HepG2 (cell line): ENCODE measurements around the gene LRBA. TPM values are rescaled to one million over a fixed set of nuclear protein-coding genes. Genes with fewer than 3 reads are reported as not detected.

ENCODE experiments used
- ATAC-seq: fragments of 200-7000 bp; cut with Tn5 transposase; 3 replicates; pipeline ENCODE4 v1.9.1; 2020; ENCODE audit warnings: mild to moderate bottlenecking, moderate library complexity
- Bru-seq: library from RNA; stranded (reverse); fragments of 400-500 nt; gene quantifications from one replicate; lab custom pipeline; 2021; lab: Mats Ljungman, UMichigan
- BruChase-seq, 2 experiments: library from RNA; stranded (reverse); fragments of 400-500 nt; gene quantifications; one replicate each; lab custom pipeline; 2021; lab: Mats Ljungman, UMichigan
- BruUV-seq: library from RNA; stranded (reverse); fragments of 400-500 nt; replicated peaks from 2 replicates; lab custom pipeline; 2021; lab: Mats Ljungman, UMichigan
- CTCF ChIA-PET: fragments of 300-600 bp; formaldehyde crosslinking; extraction: SDS; loops from one replicate; lab custom pipeline; 2021; ENCODE audit warnings: low total read pairs, inconsistent platforms, low intra/inter-chr PET ratio; lab: Yijun Ruan, JAX
- POLR2A ChIA-PET: fragments of 350-600 bp; sonication (Branson Sonifier 250); formaldehyde crosslinking; loops from one replicate; lab custom pipeline; 2020; ENCODE audit warnings: antibody characterized with exemption, inconsistent platforms; lab: Yijun Ruan, JAX
- DNase-seq: peaks from one replicate; pipeline ENCODE4 v3.0.0-alpha.2; 2015; ENCODE audit warnings: low spot score
- FAIRE-seq: peaks from 3 replicates; lab custom pipeline; 2011; peaks lifted over from hg19 to GRCh38; lab: Jason Lieb, UNC
- H2AFZ ChIP-seq: one replicate; pipeline ENCODE4 v1.6.1; 2011; ENCODE audit warnings: low read length, inconsistent platforms
- H3K27ac ChIP-seq: fragments of 300-600 bp; 3 replicates; pipeline ENCODE4 v1.8.0; 2011; ENCODE audit warnings: mixed run types, mild to moderate bottlenecking, mixed read lengths, low read length, inconsistent platforms; ENCODE audit not compliant: insufficient read depth; ENCODE audit errors: extremely low read length
- H3K27me3 ChIP-seq, 2 experiments: fragments of 200-600 bp in 1 of 2; 2 replicates in 1 of 2; 3 replicates in 1 of 2; pipeline versions ENCODE4 v1.6.0 to v1.8.0; 2011; ENCODE audit warnings: low read length in 2 of 2, mild to moderate bottlenecking in 2 of 2, moderate library complexity in 2 of 2, inconsistent platforms in 1 of 2; ENCODE audit not compliant: insufficient read depth in 2 of 2, control insufficient read depth in 1 of 2
- H3K36me3 ChIP-seq, 2 experiments: fragments of 200-600 bp in 1 of 2; replicated peaks in 1 of 2; 2 replicates in 1 of 2; 3 replicates in 1 of 2; pipeline versions ENCODE4 v1.5.1 to v1.8.0; 2011; ENCODE audit warnings: low read length in 2 of 2, inconsistent platforms in 1 of 2; ENCODE audit not compliant: insufficient read depth in 2 of 2, control insufficient read depth in 1 of 2
- H3K4me1 ChIP-seq: 2 replicates; pipeline ENCODE4 v1.5.1; 2012; ENCODE audit warnings: low read length, inconsistent platforms; ENCODE audit not compliant: insufficient read depth
- H3K4me2 ChIP-seq: 2 replicates; pipeline ENCODE4 v1.6.0; 2011; ENCODE audit warnings: low read depth, low read length, inconsistent platforms
- H3K4me3 ChIP-seq, 3 experiments: fragments of 200-600 bp in 1 of 3; sonication (generic), shearing (Covaris generic) in 1 of 3; replicated peaks in 1 of 3; 2 replicates each; pipeline ENCODE4 v1.5.1; 2011 to 2016; ENCODE audit warnings: low read length in 3 of 3, inconsistent platforms in 2 of 3, low read depth in 2 of 3, mild to moderate bottlenecking in 2 of 3, control low read depth in 1 of 3, mixed read lengths in 1 of 3; ENCODE audit not compliant: insufficient read depth in 1 of 3
- H3K79me2 ChIP-seq: one replicate; pipeline ENCODE4 v1.6.1; 2011; ENCODE audit warnings: low read length, inconsistent platforms; ENCODE audit not compliant: insufficient read depth
- H3K9ac ChIP-seq: 2 replicates; pipeline ENCODE4 v1.6.0; 2011; ENCODE audit warnings: mild to moderate bottlenecking, low read depth, low read length, inconsistent platforms; ENCODE audit not compliant: insufficient read depth
- H3K9me3 ChIP-seq: 2 replicates; pipeline ENCODE4 v1.5.1; 2012; ENCODE audit warnings: mild to moderate bottlenecking, low read length
- H4K20me1 ChIP-seq: 2 replicates; pipeline ENCODE4 v1.6.0; 2011; ENCODE audit warnings: inconsistent platforms, mild to moderate bottlenecking, low read length, moderate library complexity; ENCODE audit not compliant: insufficient read depth
- CREM ChIP-seq, 2 experiments: sonication (generic) in 1 of 2; formaldehyde crosslinking in 1 of 2; IDR thresholded peaks; 2 replicates each; pipeline versions ENCODE4 v1.4.0 to v1.6.1; 2016 to 2020; ENCODE audit warnings: antibody characterized with exemption in 1 of 2, mild to moderate bottlenecking in 1 of 2, missing genetic modification reagents in 1 of 2
- GABPA ChIP-seq, 2 experiments: IDR thresholded peaks; 2 replicates each; pipeline ENCODE4 v1.6.1; 2011 to 2016; ENCODE audit warnings: low read depth in 2 of 2, low read length in 1 of 2, missing biosample characterization in 1 of 2, missing genetic modification characterization in 1 of 2
- GATAD1 ChIP-seq: IDR thresholded peaks from 2 replicates; pipeline ENCODE4 v1.6.1; 2016; ENCODE audit warnings: missing genetic modification reagents, missing compliant biosample characterization
- KMT2B ChIP-seq: IDR thresholded peaks from 2 replicates; pipeline ENCODE4 v1.6.1; 2016; ENCODE audit warnings: missing genetic modification reagents, missing compliant biosample characterization
- ZNF205 ChIP-seq: IDR thresholded peaks from 2 replicates; pipeline ENCODE4 v1.6.1; 2018; ENCODE audit warnings: missing biosample characterization, missing genetic modification reagents
- ZNF501 ChIP-seq: sonication (generic); formaldehyde crosslinking; IDR thresholded peaks from 2 replicates; pipeline ENCODE4 v1.5.1; 2020; ENCODE audit warnings: mild to moderate bottlenecking, moderate library complexity, missing genetic modification reagents
- ZNF530 ChIP-seq: sonication (generic); formaldehyde crosslinking; IDR thresholded peaks from 2 replicates; pipeline ENCODE4 v1.5.0; 2020; ENCODE audit warnings: low read depth, mild to moderate bottlenecking, missing genetic modification reagents
- ZNF878 ChIP-seq: sonication (generic); formaldehyde crosslinking; IDR thresholded peaks from 2 replicates; pipeline ENCODE4 v1.8.1; 2023; ENCODE audit warnings: mild to moderate bottlenecking, missing genetic modification reagents, moderate library complexity
- WGBS: methylation state at CpG from one replicate; pipeline ENCODE4 v1.1.6; 2017; ENCODE audit warnings: low lambda C conversion rate; 5-methylcytosine and 5-hydroxymethylcytosine counted together
- in situ Hi-C: cut with HindIII; loops from 2 replicates; pipeline ENCODE4 v1.10.0; 2017; ENCODE audit warnings: low pct_unique_long_range_greater_than_20kb; ENCODE audit not compliant: extremely low pct_ligation_motif_present
- intact Hi-C: fragments of 100-400 bp; cut with micrococcal nuclease; formaldehyde crosslinking; loops from one replicate; pipeline ENCODE4 v1.10.0; 2022; ENCODE audit not compliant: unreplicated experiment
- long read RNA-seq, 2 experiments: library from RNA in 1 of 2; library from polyadenylated mRNA in 1 of 2; stranded (forward) in 1 of 2; unstranded in 1 of 2; transcript quantifications; one replicate each; pipeline ENCODE4 v2.0.0, GENCODE V29; 2019 to 2022
- polyA minus RNA-seq, 3 experiments: library from RNA; depleted of rRNA, polyadenylated mRNA; stranded (reverse); fragments of >200 nt; gene quantifications; 2 replicates each; pipeline ENCODE4 v1.2.3, GENCODE V29; 2011; ENCODE audit warnings: low replicate concordance in 1 of 3
- polyA plus RNA-seq, 8 experiments: library from polyadenylated mRNA; depleted of rRNA in 3 of 8; stranded (reverse) in 7 of 8; unstranded in 1 of 8; fragments of >200 nt; fragmentation: Illumina TruSeq in 4 of 8; extraction: Trizol in 4 of 8; gene quantifications; 2 replicates each; pipeline versions ENCODE4 v1.2.1 to v1.2.3, GENCODE V29; 2011 to 2016; ENCODE audit warnings: low read depth in 4 of 8, missing spikeins in 1 of 8, mixed read lengths in 1 of 8; ENCODE audit not compliant: insufficient read depth in 1 of 8
- total RNA-seq, 5 experiments: library from RNA; depleted of rRNA; stranded (reverse); fragments of >200 nt; fragmentation: Illumina TruSeq; extraction: Trizol; gene quantifications; 2 replicates each; pipeline ENCODE4 v1.2.3, GENCODE V29; 2016; ENCODE audit warnings: low read depth in 1 of 5
- TF ChIP-seq, protein P1 (sequence below): sonication (generic); formaldehyde crosslinking; IDR thresholded peaks from 2 replicates; pipeline ENCODE4 v1.4.0; 2020; ENCODE audit warnings: missing genetic modification reagents

Gene LRBA, protein sequence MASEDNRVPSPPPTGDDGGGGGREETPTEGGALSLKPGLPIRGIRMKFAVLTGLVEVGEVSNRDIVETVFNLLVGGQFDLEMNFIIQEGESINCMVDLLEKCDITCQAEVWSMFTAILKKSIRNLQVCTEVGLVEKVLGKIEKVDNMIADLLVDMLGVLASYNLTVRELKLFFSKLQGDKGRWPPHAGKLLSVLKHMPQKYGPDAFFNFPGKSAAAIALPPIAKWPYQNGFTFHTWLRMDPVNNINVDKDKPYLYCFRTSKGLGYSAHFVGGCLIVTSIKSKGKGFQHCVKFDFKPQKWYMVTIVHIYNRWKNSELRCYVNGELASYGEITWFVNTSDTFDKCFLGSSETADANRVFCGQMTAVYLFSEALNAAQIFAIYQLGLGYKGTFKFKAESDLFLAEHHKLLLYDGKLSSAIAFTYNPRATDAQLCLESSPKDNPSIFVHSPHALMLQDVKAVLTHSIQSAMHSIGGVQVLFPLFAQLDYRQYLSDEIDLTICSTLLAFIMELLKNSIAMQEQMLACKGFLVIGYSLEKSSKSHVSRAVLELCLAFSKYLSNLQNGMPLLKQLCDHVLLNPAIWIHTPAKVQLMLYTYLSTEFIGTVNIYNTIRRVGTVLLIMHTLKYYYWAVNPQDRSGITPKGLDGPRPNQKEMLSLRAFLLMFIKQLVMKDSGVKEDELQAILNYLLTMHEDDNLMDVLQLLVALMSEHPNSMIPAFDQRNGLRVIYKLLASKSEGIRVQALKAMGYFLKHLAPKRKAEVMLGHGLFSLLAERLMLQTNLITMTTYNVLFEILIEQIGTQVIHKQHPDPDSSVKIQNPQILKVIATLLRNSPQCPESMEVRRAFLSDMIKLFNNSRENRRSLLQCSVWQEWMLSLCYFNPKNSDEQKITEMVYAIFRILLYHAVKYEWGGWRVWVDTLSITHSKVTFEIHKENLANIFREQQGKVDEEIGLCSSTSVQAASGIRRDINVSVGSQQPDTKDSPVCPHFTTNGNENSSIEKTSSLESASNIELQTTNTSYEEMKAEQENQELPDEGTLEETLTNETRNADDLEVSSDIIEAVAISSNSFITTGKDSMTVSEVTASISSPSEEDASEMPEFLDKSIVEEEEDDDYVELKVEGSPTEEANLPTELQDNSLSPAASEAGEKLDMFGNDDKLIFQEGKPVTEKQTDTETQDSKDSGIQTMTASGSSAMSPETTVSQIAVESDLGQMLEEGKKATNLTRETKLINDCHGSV (N-terminal part only)
- 37.2 and 67.1 TPM in 2 replicates for total RNA-seq (2016; rRNA removed; fragmentation: Illumina TruSeq; extraction: Trizol)
- 13.5 and 14.5 TPM in 2 replicates for total RNA-seq (2016; cell fraction: cytosol; rRNA removed; fragmentation: Illumina TruSeq; extraction: Trizol; ENCODE audit: low read depth)
- total RNA-seq (2016; cell fraction: insoluble cytoplasmic fraction; rRNA removed; fragmentation: Illumina TruSeq; extraction: Trizol), result 36.8 and 61.9 TPM in 2 replicates
- 13.6 and 15.8 TPM in 2 replicates for total RNA-seq (2016; cell fraction: membrane; rRNA removed; fragmentation: Illumina TruSeq; extraction: Trizol)
- total RNA-seq (2016; cell fraction: nucleus; rRNA removed; fragmentation: Illumina TruSeq; extraction: Trizol), result 75.4 and 80.4 TPM in 2 replicates
- polyA plus RNA-seq (2011; rRNA removed), result 18.5 and 21.0 TPM in 2 replicates
- 20.5 and 24.1 TPM in 2 replicates for polyA plus RNA-seq (2011; cell fraction: cytosol; rRNA removed)
- polyA plus RNA-seq (2011; cell fraction: nucleus; rRNA removed), result 14.7 and 16.7 TPM in 2 replicates
- polyA plus RNA-seq (2012), result 22.3 and 23.6 TPM in 2 replicates
- polyA plus RNA-seq (2016; cell fraction: cytosol; fragmentation: Illumina TruSeq; extraction: Trizol; ENCODE audit: low read depth), result 0.95 and 1.0 TPM in 2 replicates
- polyA plus RNA-seq (2016; cell fraction: insoluble cytoplasmic fraction; fragmentation: Illumina TruSeq; extraction: Trizol; ENCODE audit: low read depth), result 38.5 and 39.8 TPM in 2 replicates
- 3.2 and 4.8 TPM in 2 replicates for polyA plus RNA-seq (2016; cell fraction: membrane; fragmentation: Illumina TruSeq; extraction: Trizol; ENCODE audit: low read depth)
- 21.6 and 21.9 TPM in 2 replicates for polyA plus RNA-seq (2016; cell fraction: nucleus; fragmentation: Illumina TruSeq; extraction: Trizol; ENCODE audit: insufficient read depth, low read depth)
- polyA minus RNA-seq (2011; rRNA and poly(A)+ RNA removed; ENCODE audit: low replicate concordance), result 85.2 TPM in 2 replicates
- polyA minus RNA-seq (2011; cell fraction: cytosol; rRNA and poly(A)+ RNA removed), result 45.2 and 56.0 TPM in 2 replicates
- polyA minus RNA-seq (2011; cell fraction: nucleus; rRNA and poly(A)+ RNA removed), result 224 and 240 TPM in 2 replicates
- Bru-seq, nascent RNA, result percentile 73 among the genes with signal in this experiment
- percentile 64 among the genes with signal in this experiment for BruChase-seq, experiment 1, labeled RNA remaining after a 6-hour chase
- BruChase-seq, experiment 2, labeled RNA remaining after a 2-hour chase, result percentile 64 among the genes with signal in this experiment
- long read RNA-seq, experiment 1, partial matches to known transcripts, result 1 of 2 reads
- long read RNA-seq, experiment 1, other reads (novel, unspliced or antisense), result 1 of 2 reads
- long read RNA-seq, experiment 2, partial matches to known transcripts, result 8 of 29 reads
- long read RNA-seq, experiment 2, other reads (novel, unspliced or antisense), result 21 of 29 reads

DNA sequence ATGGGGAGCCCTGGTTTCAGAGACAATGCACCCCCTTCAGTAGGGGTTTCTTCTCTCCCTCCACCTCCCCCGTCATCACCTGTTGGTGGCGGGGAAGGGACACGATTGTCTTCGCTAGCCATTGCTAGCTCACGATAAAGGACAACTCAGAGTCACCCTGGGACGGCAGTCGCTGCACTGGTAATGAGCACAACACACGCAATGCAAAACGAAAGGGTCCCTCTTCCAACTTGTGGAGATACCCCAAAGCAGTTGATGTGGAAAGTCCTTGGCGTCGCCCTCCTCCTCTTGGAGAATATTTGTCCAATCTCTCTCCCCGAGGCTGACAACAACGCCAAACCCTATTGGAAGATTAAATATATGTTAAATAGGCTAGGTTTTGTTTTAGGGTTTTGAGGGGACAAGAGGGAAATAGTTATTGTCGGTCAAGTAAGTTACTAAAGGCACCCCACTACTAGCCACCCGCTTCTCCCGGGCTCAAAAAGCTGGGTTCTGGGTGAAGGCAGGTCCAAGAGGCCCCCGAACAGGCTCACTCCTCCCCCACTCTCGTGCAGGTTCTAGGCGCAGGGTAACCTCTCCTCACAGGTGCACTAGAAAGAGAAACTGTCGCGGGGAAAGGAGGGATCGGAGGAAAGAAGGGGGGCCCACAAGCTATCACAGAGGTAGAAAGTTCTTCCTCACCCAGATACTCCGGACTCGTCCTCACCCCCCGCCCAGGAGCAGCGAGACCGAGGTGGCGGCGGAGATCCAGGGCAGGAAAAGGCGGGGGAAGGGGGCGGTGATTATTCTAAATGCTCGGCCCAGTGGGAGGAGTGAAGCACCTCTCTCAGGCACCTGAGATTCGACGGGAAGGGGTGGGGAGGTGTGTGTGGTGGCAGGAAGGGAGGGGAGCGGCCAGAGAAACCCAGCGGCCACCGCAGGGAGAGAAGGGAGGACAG lies at the start of gene LRBA:
TSS of gene LRBA (minus strand) at position 764 of the 938 bp plus-strand sequence. CDS start at position 122, 642 bp downstream.
- H3K4me2 ChIP-seq, result peak within 1 kb of the TSS; percentile 86
- DNase-seq, result peak; percentile 82
- H4K20me1 ChIP-seq, result peaks cover 12% of the 10 kb centered on the region
- H3K27me3 ChIP-seq, result peaks cover 0 to 1% of the 10 kb centered on the region in 2 experiments; a peak in 2 of 5 replicates
- H3K36me3 ChIP-seq, result peaks cover 0 to 5% of the 10 kb centered on the region in 2 experiments; a peak in 1 of 5 replicates
- peak within 1 kb of the TSS; percentile 94 for H3K9ac ChIP-seq
- peak; percentile 84 for ATAC-seq
- CTCF ChIA-PET, result no interaction called here
- FAIRE-seq, result peak; percentile 72
- intact Hi-C loops (loop anchor here (1.0 to 2.0 kb wide), 3 partner anchors 9 to 85 kb away; partner anchors contain the start of gene RPS3A), in situ Hi-C loops (loop anchor here (5.0 kb wide), 1 partner anchor 83 kb away; the partner anchor contains the start of gene RPS3A)
- TSS peak; percentile 80 for BruUV-seq
- peak within 1 kb of the TSS; percentile 75 for H2AFZ ChIP-seq
- under 1% methylated on average over 32 of the region's 37 CpGs for WGBS
- H3K4me3 ChIP-seq, result peak within 1 kb of the TSS; percentile 81 to 99 (median 97)
- H3K9me3 ChIP-seq, result no peaks in the 10 kb centered on the region
- peak within 1 kb of the TSS; percentile 99 for H3K27ac ChIP-seq
- POLR2A ChIA-PET, result interaction anchor here (1.4 to 2.2 kb wide), 4 partner anchors 14 to 311 kb away, joined by 3 to 6 read pairs (median 4); partner anchors contain the start of gene SH3D19
- H3K79me2 ChIP-seq, result peaks cover 36% of the 10 kb centered on the region
- H3K4me1 ChIP-seq, result peaks cover 26% of the 10 kb centered on the region
- TF ChIP-seq ZNF501 (CRISPR knock-in tag) (peak; percentile 87), ZNF530 (CRISPR knock-in tag) (no peak), GABPA (IDR thresholded peaks at IDR 0.05; ENCODE audit: low read depth, low read length) (no peak), GABPA (CRISPR knock-in tag; IDR thresholded peaks at IDR 0.05; ENCODE audit: low read depth) (peak; percentile 58), GATAD1 (CRISPR knock-in tag) (peak; percentile 13; the same call in 1 of the 2 replicates), KMT2B (CRISPR knock-in tag) (peak; percentile 14), CREM (IDR thresholded peaks at IDR 0.05) (peak; percentile 35; the same call in 1 of the 2 replicates), CREM (CRISPR knock-in tag; IDR thresholded peaks at IDR 0.05) (no peak), ZNF878 (CRISPR knock-in tag) (0 out of 2 replicates have a peak, but pooled peaks have one; percentile 48), ZNF205 (no peak)
- TF ChIP-seq, protein P1, sequence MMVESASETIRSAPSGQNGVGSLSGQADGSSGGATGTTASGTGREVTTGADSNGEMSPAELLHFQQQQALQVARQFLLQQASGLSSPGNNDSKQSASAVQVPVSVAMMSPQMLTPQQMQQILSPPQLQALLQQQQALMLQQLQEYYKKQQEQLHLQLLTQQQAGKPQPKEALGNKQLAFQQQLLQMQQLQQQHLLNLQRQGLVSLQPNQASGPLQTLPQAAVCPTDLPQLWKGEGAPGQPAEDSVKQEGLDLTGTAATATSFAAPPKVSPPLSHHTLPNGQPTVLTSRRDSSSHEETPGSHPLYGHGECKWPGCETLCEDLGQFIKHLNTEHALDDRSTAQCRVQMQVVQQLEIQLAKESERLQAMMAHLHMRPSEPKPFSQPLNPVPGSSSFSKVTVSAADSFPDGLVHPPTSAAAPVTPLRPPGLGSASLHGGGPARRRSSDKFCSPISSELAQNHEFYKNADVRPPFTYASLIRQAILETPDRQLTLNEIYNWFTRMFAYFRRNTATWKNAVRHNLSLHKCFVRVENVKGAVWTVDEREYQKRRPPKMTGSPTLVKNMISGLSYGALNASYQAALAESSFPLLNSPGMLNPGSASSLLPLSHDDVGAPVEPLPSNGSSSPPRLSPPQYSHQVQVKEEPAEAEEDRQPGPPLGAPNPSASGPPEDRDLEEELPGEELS (CRISPR knock-in tag), result peak; percentile 6; the same call in 1 of the 2 replicates
